Stomach smooth muscle (tissue), 2 donors: ENCODE results near the gene BST1.

Source experiments
- H3K27ac ChIP-seq: one replicate; pipeline ENCODE4 v1.7.0; 2013; ENCODE audit warnings: mild to moderate bottlenecking, low read length, inconsistent platforms
- H3K27me3 ChIP-seq, 2 donors: one replicate each; pipeline ENCODE4 v1.7.0; 2013; ENCODE audit warnings: low read length in 2 of 2; ENCODE audit not compliant: insufficient read depth in 2 of 2, control insufficient read depth in 1 of 2
- H3K36me3 ChIP-seq, 2 donors: one replicate each; pipeline ENCODE4 v1.7.0; 2013; ENCODE audit warnings: low read length in 2 of 2; ENCODE audit not compliant: control insufficient read depth in 2 of 2, insufficient read depth in 2 of 2
- H3K4me1 ChIP-seq: one replicate; pipeline ENCODE4 v1.7.0; 2013; ENCODE audit warnings: low read length; ENCODE audit not compliant: control insufficient read depth, insufficient read depth
- H3K4me3 ChIP-seq, 2 donors: one replicate each; pipeline ENCODE4 v1.7.0; 2013; ENCODE audit warnings: low read length in 2 of 2
- H3K9ac ChIP-seq, 2 donors: one replicate each; pipeline ENCODE4 v1.7.0; 2013; ENCODE audit warnings: low read length in 2 of 2, mild to moderate bottlenecking in 1 of 2
- H3K9me3 ChIP-seq, 2 donors: one replicate each; pipeline ENCODE4 v1.7.0; 2013; ENCODE audit warnings: low read length in 2 of 2; ENCODE audit not compliant: control insufficient read depth in 2 of 2
- donor health status: healthy.
- donor health status: Pancreatic carcinoma.

Gene BST1

GRCh38 chr4:15778289-15779241, 75.7 kb downstream of the BST1 start, which contains the start of gene CD38:
Gene CD38, plus strand, starts transcription at chr4:15778328. Its CDS starts 87 bp downstream, at chr4:15778415.
- Histone ChIP-seq H3K36me3 (no peaks in the 10 kb centered on the region), H3K4me1 (peaks cover 6% of the 10 kb centered on the region), H3K9ac (peak within 1 kb of the TSS; percentile 25 to 62), H3K9me3 (no peaks in the 10 kb centered on the region), H3K27ac (peak within 1 kb of the TSS; percentile 6), H3K4me3 (peak within 1 kb of the TSS; percentile 65 to 85), H3K27me3 (no peaks in the 10 kb centered on the region)

- H3K9ac ChIP-seq, result peak overlapping the region; percentile 25 to 62
- H3K4me3 ChIP-seq, result peak overlapping the region; percentile 65 to 85
- no peaks in the 10 kb centered on the region for H3K9me3 ChIP-seq
- no peak overlapping the region for H3K27ac ChIP-seq
- peaks cover 5% of the 10 kb centered on the region for H3K4me1 ChIP-seq
- no peaks in the 10 kb centered on the region for H3K27me3 ChIP-seq
- no peaks in the 10 kb centered on the region for H3K36me3 ChIP-seq
These were observed 76.4 kb downstream of the BST1 start for GRCh38 chr4:15779306-15779705.

- Histone ChIP-seq H3K27ac (no peak overlapping the region), H3K27me3 (no peaks in the 10 kb centered on the region), H3K4me1 (peaks cover 4% of the 10 kb centered on the region), H3K9me3 (no peaks in the 10 kb centered on the region), H3K4me3 (peak overlapping the region; percentile 65 to 85), H3K9ac (peak overlapping the region in 1 of 2 donors; percentile 25), H3K36me3 (no peaks in the 10 kb centered on the region)
These were observed 76.9 kb downstream of the BST1 start for GRCh38 chr4:15779809-15780208.

DNA sequence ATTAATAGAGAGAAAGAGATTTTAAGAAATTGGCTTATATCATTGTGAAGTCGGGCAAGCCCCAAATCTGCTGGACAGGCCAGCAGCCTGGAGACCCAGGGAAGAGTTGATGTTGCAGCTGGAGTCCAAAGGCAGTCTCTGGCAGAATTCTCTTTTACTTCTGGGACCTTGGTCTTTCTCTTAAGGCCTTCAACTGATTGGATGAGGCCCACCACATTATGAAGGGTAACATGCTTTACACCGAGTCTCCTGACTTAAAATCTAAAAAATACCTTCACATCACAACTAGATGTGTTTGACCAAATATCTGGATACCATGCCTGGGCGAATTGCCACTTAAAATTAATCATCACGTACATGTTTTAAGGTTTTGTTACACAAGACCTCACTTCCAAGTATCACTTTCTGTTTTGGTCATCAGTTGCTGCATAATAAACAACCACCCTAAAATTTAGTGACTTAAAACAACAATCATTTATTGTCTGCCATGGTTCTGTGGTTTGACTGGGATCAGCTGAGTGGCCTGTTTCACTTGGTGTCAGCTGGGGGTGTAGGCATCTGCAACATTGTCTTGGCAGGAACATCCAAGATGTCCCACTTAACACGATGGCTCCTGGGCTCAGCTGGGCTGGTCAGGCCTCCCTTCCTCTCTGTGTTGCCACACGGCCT, 78.7 kb downstream of the BST1 start:
- H3K9me3 ChIP-seq, result no peaks in the 10 kb centered on the region
- peaks cover 4% of the 10 kb centered on the region for H3K4me1 ChIP-seq
- H3K4me3 ChIP-seq, result no peak overlapping the region
- H3K27me3 ChIP-seq, result no peaks in the 10 kb centered on the region
- H3K36me3 ChIP-seq, result no peaks in the 10 kb centered on the region
- no peak overlapping the region for H3K27ac ChIP-seq
- no peak overlapping the region for H3K9ac ChIP-seq
